HG03354 (cell line): ENCODE measurements around the gene TST.

Experiments
- ATAC-seq: cut with Tn5 transposase; IDR thresholded peaks from one replicate; pipeline ENCODE4 v1.9.1; 2021; ENCODE audit warnings: mild to moderate bottlenecking; ENCODE audit not compliant: unreplicated experiment, poor library complexity, severe bottlenecking

The TST gene

GRCh38 chr22:37054600-37055365 is 35.5 kb upstream of the TST start:
- ATAC-seq, result no peak

- ATAC-seq, result no peak
These were observed 34.8 kb upstream of the TST start for GRCh38 chr22:37054056-37054395.

GRCh38 chr22:37053310-37054055 is 34.2 kb upstream of the TST start:
- no peak for ATAC-seq

- ATAC-seq, result no peak
These were observed 33.4 kb upstream of the TST start for GRCh38 chr22:37052386-37053309.

GRCh38 chr22:37051391-37052385 is 32.4 kb upstream of the TST start, which contains the start of gene KCTD17:
KCTD17 (plus strand) TSS chr22:37051742; CDS start chr22:37051761, 19 bp downstream.
- peak; percentile 83 for ATAC-seq

GRCh38 chr22:37050913-37051312 is 31.7 kb upstream of the TST start:
- ATAC-seq, result no peak

- ATAC-seq, result no peak
These were observed 30.0 kb upstream of the TST start for GRCh38 chr22:37049224-37049623.

- ATAC-seq, result no peak
These were observed 28.9 kb upstream of the TST start for GRCh38 chr22:37048133-37048532.

GRCh38 chr22:37047006-37047405 is 27.8 kb upstream of the TST start:
- no peak for ATAC-seq

GRCh38 chr22:37046589-37046988 is 27.3 kb upstream of the TST start:
- no peak for ATAC-seq

GRCh38 chr22:37045958-37046357 is 26.7 kb upstream of the TST start:
- no peak for ATAC-seq

- no peak for ATAC-seq
These were observed 25.7 kb upstream of the TST start for GRCh38 chr22:37044634-37045625.

GRCh38 chr22:37043828-37044538 is 24.7 kb upstream of the TST start:
- ATAC-seq, result peak; percentile 49

- ATAC-seq, result no peak
These were observed 24.1 kb upstream of the TST start for GRCh38 chr22:37043209-37043827.

- no peak for ATAC-seq
These were observed 20.2 kb upstream of the TST start for GRCh38 chr22:37039466-37039865.

GRCh38 chr22:37037669-37038068 is 18.4 kb upstream of the TST start:
- ATAC-seq, result no peak
